HG03196 (cell line): ENCODE measurements around the gene WDTC1.

Source experiments
- ATAC-seq: cut with Tn5 transposase; IDR thresholded peaks from one replicate; pipeline ENCODE4 v1.9.1; 2021; ENCODE audit not compliant: unreplicated experiment

The WDTC1 gene

GRCh38 chr1:27351541-27352107, 117.2 kb downstream of the WDTC1 start:
- no peak for ATAC-seq

GRCh38 chr1:27353166-27353565, 118.7 kb downstream of the WDTC1 start:
- no peak for ATAC-seq

GRCh38 chr1:27353629-27354028, 119.2 kb downstream of the WDTC1 start:
- no peak for ATAC-seq

- ATAC-seq: no peak
Observed at GRCh38 chr1:27355683-27356082, 121.3 kb downstream of the WDTC1 start.

- no peak for ATAC-seq
Observed at GRCh38 chr1:27356277-27356618, 121.8 kb downstream of the WDTC1 start.

- no peak for ATAC-seq
Observed at GRCh38 chr1:27356619-27357280, 122.3 kb downstream of the WDTC1 start.

GRCh38 chr1:27357281-27358037, 123.0 kb downstream of the WDTC1 start:
- ATAC-seq: no peak
